Natural killer cell (primary cell): Measurements from ENCODE around the gene CDKN2D. TPM values are rescaled to one million over a fixed set of nuclear protein-coding genes. Genes with fewer than 3 reads are reported as not detected.
"Not testable (repeated sequence)": the region's sequence is repeated elsewhere in the genome, so short reads cannot be mapped to it uniquely, and the experiment has no call there.

Experiments used
- ATAC-seq, 3 donors: fragments of 150-1000 bp in 2 of 3; fragments of 200-7000 bp in 1 of 3; cut with Tn5 transposase; 1 replicate in 1 of 3; 2 replicates in 2 of 3; pipeline ENCODE4 v1.10.0; 2021; ENCODE audit warnings: mild to moderate bottlenecking in 2 of 3, moderate library complexity in 2 of 3
- DNase-seq, 2 donors: peaks; one replicate each; pipeline versions ENCODE4 v3.0.0 to v3.0.0-alpha.2; 2013 to 2021; ENCODE audit warnings: mixed read lengths in 1 of 2
- H3K27ac ChIP-seq: one replicate; pipeline ENCODE4 v1.5.1; 2013; ENCODE audit warnings: mild to moderate bottlenecking, low read length
- H3K27me3 ChIP-seq: one replicate; pipeline ENCODE4 v1.6.1; 2013; ENCODE audit warnings: low read length; ENCODE audit not compliant: control insufficient read depth, insufficient read depth
- H3K36me3 ChIP-seq: one replicate; pipeline ENCODE4 v1.6.1; 2013; ENCODE audit warnings: low read length; ENCODE audit not compliant: control insufficient read depth, insufficient read depth
- H3K4me1 ChIP-seq: one replicate; pipeline ENCODE4 v1.6.1; 2013; ENCODE audit warnings: low read length; ENCODE audit not compliant: control insufficient read depth, insufficient read depth
- H3K4me3 ChIP-seq: one replicate; pipeline ENCODE4 v1.5.1; 2013; ENCODE audit warnings: low read length
- H3K9me3 ChIP-seq: one replicate; pipeline ENCODE4 v1.6.1; 2013; ENCODE audit warnings: low read length; ENCODE audit not compliant: control insufficient read depth, insufficient read depth
- H3K27ac Mint-ChIP-seq, 2 donors: one replicate each; pipeline ENCODE4 v1.8.0; 2022; ENCODE audit warnings: mild to moderate bottlenecking in 2 of 2, mixed read lengths in 2 of 2, moderate library complexity in 1 of 2
- H3K27me3 Mint-ChIP-seq, 2 donors: one replicate each; pipeline ENCODE4 v1.8.0; 2022; ENCODE audit warnings: low read depth in 2 of 2, mixed read lengths in 2 of 2
- H3K36me3 Mint-ChIP-seq: one replicate; pipeline ENCODE4 v1.8.0; 2022; ENCODE audit warnings: mixed read lengths
- H3K4me1 Mint-ChIP-seq, 2 donors: one replicate each; pipeline ENCODE4 v1.8.0; 2022; ENCODE audit warnings: mixed read lengths in 2 of 2
- H3K4me3 Mint-ChIP-seq: one replicate; pipeline ENCODE4 v1.8.0; 2022; ENCODE audit warnings: mild to moderate bottlenecking, moderate library complexity, mixed read lengths
- H3K9me3 Mint-ChIP-seq, 2 donors: one replicate each; pipeline ENCODE4 v1.8.0; 2022; ENCODE audit warnings: mixed read lengths in 2 of 2
- WGBS: methylation state at CpG from one replicate; pipeline ENCODE4 v1.1.7; 2013; ENCODE audit warnings: missing lambda C conversion rate; ENCODE audit not compliant: insufficient coverage; 5-methylcytosine and 5-hydroxymethylcytosine counted together
- intact Hi-C: fragments of 100-400 bp; cut with micrococcal nuclease; formaldehyde crosslinking; loops from one replicate; pipeline ENCODE4 v1.14.2; 2022
- total RNA-seq, 4 donors: library from RNA; stranded (reverse); fragments of 120-200 nt in 1 of 4; gene quantifications; one replicate each; pipeline versions ENCODE4 v1.2.3 to v1.2.4, GENCODE V29; 2013 to 2022
- TF ChIP-seq, protein P1 (sequence below): fragments of 200-600 bp; IDR thresholded peaks from one replicate; pipeline ENCODE4 v1.8.0; 2022; ENCODE audit warnings: antibody characterized with exemption

Gene CDKN2D
- total RNA-seq, 3 donors from 2014 or later (not counting 1 experiment from before 2014, with no cell fraction given): 82.7 to 102 (median 101) TPM

- ATAC-seq (peak; percentile 11 to 34 (median 16)), DNase-seq (peak in 1 of 2 donors; percentile 44)
- Mint-ChIP-seq H3K27me3 (no peaks in the 10 kb centered on the region), H3K27ac (peak overlapping the region; percentile 85), H3K9me3 (no peaks in the 10 kb centered on the region), H3K4me3 (peak overlapping the region; percentile 91), H3K4me1 (peaks cover 14 to 27% of the 10 kb centered on the region in 2 donors), H3K36me3 (no peaks in the 10 kb centered on the region)
- WGBS: 24% methylated on average over 22 of the region's 22 CpGs
- Histone ChIP-seq H3K36me3 (peaks cover 20% of the 10 kb centered on the region), H3K4me1 (peaks cover 33% of the 10 kb centered on the region), H3K27ac (peak overlapping the region; percentile 55), H3K9me3 (no peaks in the 10 kb centered on the region), H3K4me3 (peak overlapping the region; percentile 74), H3K27me3 (no peaks in the 10 kb centered on the region)
- intact Hi-C loops: no loop called here
- TF ChIP-seq, protein P1, sequence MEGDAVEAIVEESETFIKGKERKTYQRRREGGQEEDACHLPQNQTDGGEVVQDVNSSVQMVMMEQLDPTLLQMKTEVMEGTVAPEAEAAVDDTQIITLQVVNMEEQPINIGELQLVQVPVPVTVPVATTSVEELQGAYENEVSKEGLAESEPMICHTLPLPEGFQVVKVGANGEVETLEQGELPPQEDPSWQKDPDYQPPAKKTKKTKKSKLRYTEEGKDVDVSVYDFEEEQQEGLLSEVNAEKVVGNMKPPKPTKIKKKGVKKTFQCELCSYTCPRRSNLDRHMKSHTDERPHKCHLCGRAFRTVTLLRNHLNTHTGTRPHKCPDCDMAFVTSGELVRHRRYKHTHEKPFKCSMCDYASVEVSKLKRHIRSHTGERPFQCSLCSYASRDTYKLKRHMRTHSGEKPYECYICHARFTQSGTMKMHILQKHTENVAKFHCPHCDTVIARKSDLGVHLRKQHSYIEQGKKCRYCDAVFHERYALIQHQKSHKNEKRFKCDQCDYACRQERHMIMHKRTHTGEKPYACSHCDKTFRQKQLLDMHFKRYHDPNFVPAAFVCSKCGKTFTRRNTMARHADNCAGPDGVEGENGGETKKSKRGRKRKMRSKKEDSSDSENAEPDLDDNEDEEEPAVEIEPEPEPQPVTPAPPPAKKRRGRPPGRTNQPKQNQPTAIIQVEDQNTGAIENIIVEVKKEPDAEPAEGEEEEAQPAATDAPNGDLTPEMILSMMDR: no peak
Measured at GRCh38 chr19:10544242-10544752, 24.5 kb downstream of the CDKN2D start.

DNA sequence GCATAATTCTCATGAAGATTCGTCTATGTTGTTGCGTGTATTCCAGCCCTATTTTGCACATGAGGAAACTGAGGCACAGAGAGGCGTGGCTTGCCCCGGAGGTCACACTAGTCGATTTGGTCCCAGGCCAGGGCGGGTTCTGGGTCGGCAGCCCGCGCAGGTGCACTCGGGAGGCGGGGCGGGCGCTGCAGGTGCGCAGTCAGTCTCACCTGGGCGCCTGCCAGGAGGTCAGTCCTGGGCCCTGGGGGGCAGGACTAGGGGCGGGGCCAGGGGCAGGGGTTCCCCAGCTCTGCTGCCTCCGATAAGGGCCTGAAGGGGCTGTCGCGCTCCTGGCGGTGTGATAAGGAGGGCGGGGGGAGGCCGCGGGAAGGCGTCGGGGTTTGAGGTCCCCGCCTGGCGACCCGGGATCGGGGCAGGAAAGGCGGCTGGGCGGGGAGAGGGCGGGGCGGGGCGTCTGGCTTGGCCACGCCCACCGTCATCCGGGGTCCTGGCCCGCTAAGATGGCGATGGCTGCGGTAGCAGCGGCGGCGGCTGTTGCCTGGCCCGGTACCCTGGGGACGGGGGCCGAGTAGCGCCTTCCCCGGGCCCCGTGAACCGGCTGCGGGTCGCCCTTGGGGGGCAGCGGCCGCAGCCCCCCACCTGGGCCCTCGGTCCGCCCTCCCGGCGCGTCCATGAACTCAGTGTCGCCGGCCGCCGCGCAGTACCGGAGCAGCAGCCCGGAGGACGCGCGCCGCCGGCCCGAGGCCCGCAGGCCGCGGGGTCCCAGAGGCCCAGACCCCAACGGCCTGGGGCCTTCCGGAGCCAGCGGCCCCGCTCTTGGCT, 25.1 kb downstream of the CDKN2D start, which contains the start of gene ATG4D:
TSS of gene ATG4D (plus strand) at position 485 of the 822 bp plus-strand sequence. CDS start at position 672, 187 bp downstream.
- Mint-ChIP-seq H3K27me3 (no peaks in the 10 kb centered on the region), H3K36me3 (no peaks in the 10 kb centered on the region), H3K4me1 (peaks cover 18 to 33% of the 10 kb centered on the region in 2 donors), H3K27ac (peak within 1 kb of the TSS; percentile 85), H3K9me3 (no peaks in the 10 kb centered on the region), H3K4me3 (peak within 1 kb of the TSS; percentile 91)
- WGBS: 1% methylated on average over 79 of the region's 79 CpGs
- DNase-seq (peak; percentile 79 to 91), ATAC-seq (peak; percentile 83 to 90 (median 85))
- Histone ChIP-seq H3K27me3 (no peaks in the 10 kb centered on the region), H3K4me1 (peaks cover 38% of the 10 kb centered on the region), H3K9me3 (no peaks in the 10 kb centered on the region), H3K36me3 (peaks cover 15% of the 10 kb centered on the region), H3K27ac (peak within 1 kb of the TSS; percentile 62), H3K4me3 (peak within 1 kb of the TSS; percentile 74)
- intact Hi-C loops: no loop called here
- TF ChIP-seq, protein P1: no peak

GRCh38 chr19:10543059-10543419, 25.7 kb downstream of the CDKN2D start:
- Histone ChIP-seq H3K36me3 (peaks cover 9% of the 10 kb centered on the region), H3K27ac (no peak overlapping the region), H3K4me1 (peaks cover 38% of the 10 kb centered on the region), H3K4me3 (peak overlapping the region; percentile 74), H3K9me3 (no peaks in the 10 kb centered on the region), H3K27me3 (no peaks in the 10 kb centered on the region)
- DNase-seq (no peak), ATAC-seq (no peak)
- Mint-ChIP-seq H3K27ac (peak overlapping the region; percentile 62 to 84), H3K36me3 (no peaks in the 10 kb centered on the region), H3K4me3 (peak overlapping the region; percentile 78), H3K9me3 (no peaks in the 10 kb centered on the region), H3K4me1 (peaks cover 19 to 35% of the 10 kb centered on the region in 2 donors), H3K27me3 (no peaks in the 10 kb centered on the region)
- intact Hi-C loops: no loop called here
- TF ChIP-seq, protein P1: no peak
- WGBS: 58% methylated on average over 7 of the region's 8 CpGs

DNA sequence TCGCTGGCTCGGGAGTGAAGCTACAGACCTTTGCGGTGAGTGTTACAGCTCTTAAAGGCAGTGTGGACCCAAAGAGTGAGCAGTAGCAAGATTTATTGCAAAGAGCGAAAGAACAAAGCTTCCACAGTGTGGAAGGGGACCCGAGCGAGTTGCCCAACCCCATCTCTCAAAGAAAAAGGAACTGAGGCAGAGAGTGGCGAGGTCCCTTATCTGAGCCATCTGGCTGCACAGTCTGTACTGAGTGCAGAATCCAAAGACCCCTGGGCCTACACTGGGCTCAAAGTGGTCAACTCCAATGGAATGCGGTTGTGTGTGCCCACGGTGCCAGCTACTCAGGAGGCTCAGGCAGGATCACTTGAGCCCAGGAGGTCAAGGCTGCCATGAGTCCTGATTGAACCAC, 29.8 kb downstream of the CDKN2D start:
- intact Hi-C loops: not testable (repeated sequence)

More for the DNA sequence above, 29.8 kb downstream of the CDKN2D start:
- Mint-ChIP-seq H3K27ac (peak overlapping the region; percentile 64 to 81), H3K4me1 (peaks cover 6 to 25% of the 10 kb centered on the region in 2 donors), H3K4me3 (peak overlapping the region; percentile 70)
- not testable (repeated sequence) for H3K4me3 ChIP-seq, H3K9me3 ChIP-seq, ATAC-seq, H3K27ac ChIP-seq, H3K36me3 ChIP-seq, DNase-seq, H3K27me3 ChIP-seq, H3K27me3 Mint-ChIP-seq, H3K36me3 Mint-ChIP-seq, H3K9me3 Mint-ChIP-seq
- 25% methylated on average over 7 of the region's 9 CpGs for WGBS
- peaks cover 19% of the 10 kb centered on the region for H3K4me1 ChIP-seq
